ENCODE data around the gene GRIA4. TPM values are rescaled to one million over a fixed set of nuclear protein-coding genes. Genes with fewer than 3 reads are reported as not detected.
"Not testable (repeated sequence)": the region's sequence is repeated elsewhere in the genome, so short reads cannot be mapped to it uniquely, and the experiment has no call there.

The GRIA4 gene
- total RNA-seq, 2 experiments from 2014 or later = not detected

DNA sequence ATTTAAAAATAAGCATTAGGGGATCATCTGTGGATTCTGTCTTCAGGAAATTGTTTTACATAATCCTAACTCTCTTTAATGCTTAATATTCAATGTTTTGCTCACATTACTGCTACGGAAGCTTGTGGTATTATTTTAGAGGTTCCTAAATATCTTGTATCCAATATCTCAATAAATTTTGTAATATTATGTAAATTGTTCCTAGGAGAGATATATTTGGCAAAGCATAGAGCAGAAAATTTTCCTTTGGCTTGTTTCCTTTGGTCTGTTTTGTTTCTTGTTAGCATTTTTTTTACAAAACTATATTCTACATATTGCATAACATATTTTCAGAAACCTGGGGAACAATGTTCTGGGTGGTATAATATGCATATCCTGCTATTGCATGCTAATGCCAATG lies 144.8 kb downstream of the GRIA4 start:
- POLR2A ChIA-PET = no interaction called here
- ATAC-seq (ENCODE audit: low read depth) (no peak), DNase-seq (no peak)
- no peak overlapping the region for H3K4me3 Mint-ChIP-seq
- no peaks in the 10 kb centered on the region for H3K4me1 Mint-ChIP-seq
- no peaks in the 10 kb centered on the region for H3K36me3 Mint-ChIP-seq
- no peak overlapping the region for H3K27ac Mint-ChIP-seq
- no peaks in the 10 kb centered on the region for H3K27me3 Mint-ChIP-seq
- H3K9me3 Mint-ChIP-seq = no peaks in the 10 kb centered on the region

DNA sequence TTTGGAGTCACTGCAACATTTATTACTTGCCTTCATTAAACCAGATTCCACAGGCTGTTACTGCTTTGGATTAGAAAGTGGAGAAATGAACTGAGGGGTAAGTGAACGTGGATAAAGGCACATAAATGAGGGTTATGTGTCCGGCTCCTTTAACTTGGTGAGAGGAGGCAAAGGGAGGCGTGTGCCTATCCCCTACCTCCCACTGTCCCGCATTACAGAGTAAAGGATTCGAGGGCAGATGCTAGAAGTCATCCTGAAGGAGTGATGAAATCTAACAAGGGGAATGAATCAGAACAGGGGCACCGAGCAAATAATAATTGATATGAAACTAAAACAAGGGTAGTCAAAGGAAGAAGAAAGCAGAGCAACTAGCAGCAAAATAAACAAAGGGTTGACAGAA lies 147.2 kb downstream of the GRIA4 start:
- H3K27ac Mint-ChIP-seq = no peak overlapping the region
- no peaks in the 10 kb centered on the region for H3K27me3 Mint-ChIP-seq
- DNase-seq (no peak), ATAC-seq (ENCODE audit: low read depth) (no peak)
- H3K36me3 Mint-ChIP-seq = no peaks in the 10 kb centered on the region
- H3K9me3 Mint-ChIP-seq = no peaks in the 10 kb centered on the region
- POLR2A ChIA-PET = no interaction called here
- no peaks in the 10 kb centered on the region for H3K4me1 Mint-ChIP-seq
- no peak overlapping the region for H3K4me3 Mint-ChIP-seq

DNA sequence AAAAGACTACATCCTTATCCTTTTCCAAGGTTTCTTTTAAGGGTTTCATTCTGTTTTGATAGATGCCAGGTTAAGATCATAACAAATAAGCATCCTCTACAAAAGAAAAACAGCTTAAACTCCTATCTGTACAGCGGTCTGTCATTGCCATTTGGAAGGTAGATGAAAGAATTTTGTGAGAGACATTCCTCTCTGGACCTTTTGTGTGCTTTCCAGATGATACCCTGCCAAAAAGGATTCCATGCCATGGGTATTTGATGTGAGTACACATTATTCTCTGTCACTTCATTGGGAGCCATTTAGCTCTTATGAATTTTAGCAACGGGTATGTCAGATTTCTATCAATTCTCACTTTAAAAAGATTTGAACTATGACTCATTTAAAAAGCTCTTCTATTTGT lies 153.7 kb downstream of the GRIA4 start:
- Mint-ChIP-seq H3K4me1 (no peaks in the 10 kb centered on the region), H3K9me3 (no peaks in the 10 kb centered on the region), H3K36me3 (no peaks in the 10 kb centered on the region), H3K27me3 (no peaks in the 10 kb centered on the region), H3K27ac (no peak overlapping the region), H3K4me3 (no peak overlapping the region)
- DNase-seq (no peak), ATAC-seq (ENCODE audit: low read depth) (no peak)
- POLR2A ChIA-PET = no interaction called here

DNA sequence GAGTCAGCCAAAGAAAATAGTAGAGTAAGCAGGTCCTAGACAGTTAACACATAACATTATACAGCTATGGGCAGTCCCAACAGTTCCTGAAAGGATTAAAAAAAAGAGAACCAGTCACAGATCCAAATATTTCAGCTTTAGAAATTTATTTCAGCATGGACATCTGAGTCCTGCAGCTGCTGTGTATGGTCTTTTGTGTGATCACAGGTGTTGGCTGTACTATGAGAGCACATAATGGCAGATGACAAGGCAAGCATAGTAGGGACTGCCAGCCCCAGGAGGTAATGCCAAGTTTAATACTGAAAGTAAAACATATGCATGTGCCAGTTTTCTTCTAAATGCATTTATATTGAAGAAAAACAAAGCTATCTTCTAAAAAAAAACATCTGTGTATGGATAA lies 158.1 kb downstream of the GRIA4 start:
- no peaks in the 10 kb centered on the region for H3K27me3 Mint-ChIP-seq
- no peak for ATAC-seq (ENCODE audit: low read depth)
- H3K4me1 Mint-ChIP-seq = no peaks in the 10 kb centered on the region
- no peak overlapping the region for H3K4me3 Mint-ChIP-seq
- no peaks in the 10 kb centered on the region for H3K9me3 Mint-ChIP-seq
- H3K27ac Mint-ChIP-seq = no peak overlapping the region
- DNase-seq = no peak
- no peaks in the 10 kb centered on the region for H3K36me3 Mint-ChIP-seq
- POLR2A ChIA-PET = no interaction called here

DNA sequence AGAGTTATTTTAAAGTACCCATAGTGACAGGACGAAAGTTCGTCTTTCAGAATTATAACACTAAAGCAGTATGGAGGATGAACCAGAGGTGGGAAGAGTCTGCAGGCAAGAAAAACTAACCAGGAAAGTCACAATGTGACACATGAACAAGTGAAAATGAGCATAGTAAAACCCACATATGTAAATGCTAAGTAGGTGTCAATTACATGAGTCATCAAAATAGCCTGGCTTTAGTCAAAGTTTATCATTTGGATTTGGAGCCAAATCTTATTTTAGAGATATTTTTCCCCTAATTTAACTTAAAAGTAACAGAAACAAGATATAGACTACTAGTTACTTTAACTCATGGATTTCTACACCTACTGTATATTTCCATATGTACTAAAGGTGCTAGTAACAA lies 159.8 kb downstream of the GRIA4 start:
- ATAC-seq (ENCODE audit: low read depth) = no peak

DNA sequence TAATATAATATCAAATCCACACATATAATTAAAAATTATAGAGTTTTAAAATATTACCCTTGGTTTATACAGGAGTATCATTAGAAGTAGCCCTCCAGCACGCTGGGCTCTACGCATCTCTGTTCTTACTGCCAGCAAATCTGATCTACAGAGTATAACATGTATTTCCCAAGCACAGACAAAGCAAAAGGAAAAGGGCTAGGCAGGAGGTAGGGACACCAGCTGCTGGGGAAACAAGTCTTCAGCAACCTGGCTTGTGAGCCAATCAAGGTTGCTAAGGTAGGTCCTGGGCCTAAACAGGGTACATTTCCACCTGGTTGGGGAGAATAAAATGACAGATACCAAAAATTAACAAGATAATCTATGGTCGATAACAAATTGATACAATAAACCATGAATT lies 163.6 kb downstream of the GRIA4 start:
- H3K4me1 Mint-ChIP-seq; DNase-seq; ATAC-seq (ENCODE audit: low read depth); H3K4me3 Mint-ChIP-seq; H3K27me3 Mint-ChIP-seq; H3K9me3 Mint-ChIP-seq; POLR2A ChIA-PET; H3K27ac Mint-ChIP-seq; H3K36me3 Mint-ChIP-seq: not testable (repeated sequence)

More for the DNA sequence above, 159.8 kb downstream of the GRIA4 start:
- Mint-ChIP-seq H3K4me3 (no peak overlapping the region), H3K27me3 (no peaks in the 10 kb centered on the region), H3K4me1 (no peaks in the 10 kb centered on the region), H3K9me3 (no peaks in the 10 kb centered on the region), H3K27ac (no peak overlapping the region), H3K36me3 (no peaks in the 10 kb centered on the region)
- POLR2A ChIA-PET = no interaction called here
- DNase-seq = no peak

DNA sequence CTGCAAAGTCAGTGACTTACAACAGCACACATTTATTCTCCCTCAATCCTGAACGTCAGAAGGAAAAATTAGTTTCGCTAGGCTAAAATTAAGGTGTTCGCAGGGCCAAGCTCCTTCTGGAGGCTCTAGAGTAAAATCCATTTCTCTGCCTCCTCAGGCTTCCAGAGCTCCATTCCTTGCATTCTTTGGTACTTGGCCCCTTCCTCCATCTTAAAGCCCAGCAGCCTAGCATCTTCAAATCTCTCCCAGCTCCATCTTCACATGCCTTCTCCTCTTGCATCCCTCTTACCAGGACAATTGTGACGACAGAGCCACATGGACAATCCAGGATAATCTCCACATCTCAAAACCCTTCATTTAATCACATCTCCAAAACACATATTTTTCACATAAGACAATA lies 165.0 kb downstream of the GRIA4 start:
- no peaks in the 10 kb centered on the region for H3K9me3 Mint-ChIP-seq
- ATAC-seq (ENCODE audit: low read depth) = no peak
- H3K27ac Mint-ChIP-seq = no peak overlapping the region
- DNase-seq = no peak
- POLR2A ChIA-PET = no interaction called here
- no peaks in the 10 kb centered on the region for H3K27me3 Mint-ChIP-seq
- no peak overlapping the region for H3K4me3 Mint-ChIP-seq
- no peaks in the 10 kb centered on the region for H3K4me1 Mint-ChIP-seq
- H3K36me3 Mint-ChIP-seq = no peaks in the 10 kb centered on the region

DNA sequence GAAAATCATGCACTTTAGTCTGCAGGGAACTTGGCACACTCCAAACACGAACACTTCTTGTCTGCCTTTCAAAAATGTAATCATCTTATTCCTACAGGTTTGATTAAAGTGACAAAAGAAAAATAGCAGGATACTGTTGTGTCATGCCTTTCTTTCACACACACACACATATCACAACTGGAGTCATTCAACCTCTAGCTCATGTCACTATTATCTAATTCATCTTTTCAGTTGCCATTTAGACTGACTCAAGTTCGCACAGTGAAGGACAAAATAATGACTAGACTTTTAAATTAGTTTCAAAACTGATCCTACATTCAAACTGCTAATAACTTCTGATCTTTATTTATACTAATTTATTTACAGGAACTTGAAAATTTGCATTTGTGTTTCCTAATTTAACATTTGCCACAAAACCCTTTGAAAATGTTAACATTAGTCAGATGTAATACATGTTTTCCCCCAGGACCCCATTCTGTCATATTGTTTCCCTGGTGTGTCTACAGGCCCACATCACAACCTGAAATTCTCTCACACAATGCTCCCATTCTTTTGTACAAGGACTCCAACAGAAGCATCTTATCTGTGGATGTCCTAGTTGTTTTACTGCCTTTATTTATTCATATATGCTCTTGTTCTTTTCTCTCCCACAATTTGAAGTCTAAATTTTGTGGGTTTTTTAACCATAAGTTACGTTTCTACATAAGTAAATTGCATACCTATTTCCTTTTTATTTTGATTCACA lies 171.1 kb downstream of the GRIA4 start:
- no peak overlapping the region for H3K4me3 Mint-ChIP-seq
- no peak overlapping the region for H3K27ac Mint-ChIP-seq
- no peaks in the 10 kb centered on the region for H3K4me1 Mint-ChIP-seq
- POLR2A ChIA-PET = no interaction called here
- H3K27me3 Mint-ChIP-seq = no peaks in the 10 kb centered on the region
- no peaks in the 10 kb centered on the region for H3K9me3 Mint-ChIP-seq
- no peak for DNase-seq
- no peaks in the 10 kb centered on the region for H3K36me3 Mint-ChIP-seq
- ATAC-seq (ENCODE audit: low read depth) = no peak

DNA sequence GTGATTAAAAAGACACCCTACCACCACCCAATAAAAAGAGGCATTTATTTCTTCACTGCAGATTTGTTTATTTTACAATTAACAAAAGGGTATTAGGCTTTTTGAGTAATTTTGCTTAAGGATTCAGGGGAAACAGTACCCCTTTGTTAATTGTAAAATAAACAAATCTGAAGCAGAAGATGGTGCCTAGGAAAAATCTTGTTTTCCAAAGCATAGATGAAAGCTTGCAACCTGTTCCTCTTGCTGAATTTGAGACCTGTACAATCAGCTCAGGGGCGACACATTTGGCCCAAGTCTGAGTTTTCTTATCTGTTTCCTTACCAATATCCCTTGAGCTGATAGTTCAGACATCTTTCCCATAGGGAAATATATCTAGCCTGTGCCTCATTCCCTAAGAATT lies 171.9 kb downstream of the GRIA4 start:
- H3K36me3 Mint-ChIP-seq = no peaks in the 10 kb centered on the region
- no peak overlapping the region for H3K4me3 Mint-ChIP-seq
- no peak for DNase-seq
- H3K27me3 Mint-ChIP-seq = no peaks in the 10 kb centered on the region
- ATAC-seq (ENCODE audit: low read depth) = no peak
- no peak overlapping the region for H3K27ac Mint-ChIP-seq
- H3K9me3 Mint-ChIP-seq = no peaks in the 10 kb centered on the region
- no peaks in the 10 kb centered on the region for H3K4me1 Mint-ChIP-seq
- POLR2A ChIA-PET = no interaction called here

DNA sequence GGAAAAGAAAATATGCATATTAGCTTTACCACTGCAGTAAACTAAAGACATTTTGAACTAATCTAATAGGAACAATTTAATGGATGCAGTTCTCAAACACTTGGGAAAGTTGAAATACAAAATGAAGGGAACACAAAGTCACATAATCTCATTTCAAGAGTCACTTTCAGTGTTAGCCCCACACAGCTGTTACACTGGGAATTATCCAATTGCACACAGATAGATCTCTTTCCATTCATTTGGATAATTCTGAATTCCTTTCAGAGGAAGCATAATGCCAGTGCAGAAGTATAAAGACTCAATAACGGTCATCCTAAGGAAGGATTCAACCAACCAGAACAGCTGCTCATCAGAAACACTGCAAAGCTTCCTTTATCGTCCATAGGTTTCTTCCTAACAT lies 173.3 kb downstream of the GRIA4 start:
- Mint-ChIP-seq H3K9me3 (no peaks in the 10 kb centered on the region), H3K4me3 (no peak overlapping the region)

DNA sequence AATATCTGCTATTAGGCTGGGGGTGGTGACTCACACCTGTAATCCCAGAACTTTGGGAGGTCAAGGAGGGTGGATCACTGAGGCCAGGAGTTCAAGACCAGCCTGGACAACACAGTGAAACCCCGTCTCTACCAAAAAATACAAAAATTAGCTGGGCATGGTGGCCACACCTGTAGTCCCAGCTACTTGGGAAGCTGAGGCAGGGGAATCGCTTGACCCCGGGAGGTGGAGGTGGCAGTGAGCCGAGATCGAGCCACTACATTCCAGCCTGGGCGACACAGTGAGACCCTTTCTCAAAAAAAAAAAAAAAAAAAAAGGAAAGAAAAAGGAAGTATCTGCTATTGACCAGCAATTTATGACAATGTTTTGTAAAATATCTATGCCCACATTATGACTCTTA lies 176.0 kb downstream of the GRIA4 start:
- H3K4me3 Mint-ChIP-seq, H3K4me1 Mint-ChIP-seq: not testable (repeated sequence)

More for the DNA sequence above, 173.3 kb downstream of the GRIA4 start:
- DNase-seq (no peak), ATAC-seq (ENCODE audit: low read depth) (no peak)
- POLR2A ChIA-PET = no interaction called here
- Mint-ChIP-seq H3K27me3 (no peaks in the 10 kb centered on the region), H3K4me1 (no peaks in the 10 kb centered on the region), H3K36me3 (no peaks in the 10 kb centered on the region), H3K27ac (no peak overlapping the region)

DNA sequence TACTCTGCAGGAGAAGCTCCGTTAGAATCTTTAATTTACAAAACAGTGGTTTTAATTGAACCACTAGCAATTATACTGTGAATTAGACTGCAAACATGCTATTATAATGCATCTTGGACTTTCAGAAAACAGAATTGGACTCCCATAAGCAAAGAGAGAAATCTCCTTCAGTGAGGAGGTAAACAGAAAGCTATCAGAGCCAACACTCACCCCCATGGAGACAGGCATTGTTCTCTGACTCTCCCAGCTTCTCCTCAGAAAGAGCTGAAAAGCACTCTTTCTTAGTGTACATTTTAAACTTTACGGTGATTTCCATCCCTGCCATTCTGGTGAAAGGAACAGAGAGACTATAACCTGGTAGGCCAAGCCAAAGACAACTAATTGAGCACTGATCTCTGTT lies 176.9 kb downstream of the GRIA4 start:
- Mint-ChIP-seq H3K27me3 (no peaks in the 10 kb centered on the region), H3K4me1 (no peaks in the 10 kb centered on the region), H3K36me3 (no peaks in the 10 kb centered on the region), H3K27ac (no peak overlapping the region), H3K9me3 (no peaks in the 10 kb centered on the region), H3K4me3 (no peak overlapping the region)
- DNase-seq = no peak
- POLR2A ChIA-PET = no interaction called here
- ATAC-seq (ENCODE audit: low read depth) = no peak

More for the DNA sequence above, 176.0 kb downstream of the GRIA4 start:
- H3K27ac Mint-ChIP-seq; POLR2A ChIA-PET; DNase-seq; H3K36me3 Mint-ChIP-seq; H3K9me3 Mint-ChIP-seq; H3K27me3 Mint-ChIP-seq; ATAC-seq (ENCODE audit: low read depth): not testable (repeated sequence)

DNA sequence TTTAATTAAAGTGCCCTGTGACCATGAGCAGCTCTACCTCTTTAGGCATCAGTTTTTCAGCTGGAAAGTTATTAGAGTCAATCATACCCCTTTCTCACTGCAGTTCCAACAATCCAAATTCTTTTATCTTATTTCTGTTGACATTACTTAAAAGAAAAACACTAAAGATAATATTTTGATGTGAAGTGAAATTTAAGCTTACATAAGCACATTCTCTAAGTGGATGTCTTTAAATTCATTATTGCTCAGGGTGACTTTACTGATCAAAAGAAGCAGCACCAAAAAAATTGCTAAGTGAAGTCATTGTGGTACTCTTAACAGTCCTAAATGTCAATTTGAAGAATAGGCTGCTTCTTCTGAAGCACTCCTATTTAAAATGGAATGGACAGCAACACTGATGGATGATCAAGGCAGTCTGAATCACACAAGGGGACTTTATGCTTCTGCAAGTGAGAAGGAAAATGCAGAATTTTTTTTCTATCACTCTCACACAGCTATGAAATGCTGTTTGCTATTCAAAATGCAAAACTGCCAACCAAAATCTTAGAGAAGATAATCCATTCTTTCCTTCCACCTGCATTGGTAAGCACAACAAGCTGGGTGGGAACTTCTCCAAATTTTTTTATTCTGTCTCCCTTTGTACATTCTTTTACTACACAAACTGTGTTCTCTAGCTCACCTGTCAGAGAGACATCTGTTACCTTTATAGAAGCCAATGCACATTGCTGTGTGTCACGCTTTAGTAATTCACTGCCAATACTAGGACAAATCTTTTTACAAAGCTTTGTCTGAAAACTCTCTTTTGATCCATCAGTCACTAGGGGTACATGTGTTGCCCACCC lies 179.9 kb downstream of the GRIA4 start:
- POLR2A ChIA-PET = no interaction called here
- no peak overlapping the region for H3K27ac Mint-ChIP-seq
- no peaks in the 10 kb centered on the region for H3K27me3 Mint-ChIP-seq

DNA sequence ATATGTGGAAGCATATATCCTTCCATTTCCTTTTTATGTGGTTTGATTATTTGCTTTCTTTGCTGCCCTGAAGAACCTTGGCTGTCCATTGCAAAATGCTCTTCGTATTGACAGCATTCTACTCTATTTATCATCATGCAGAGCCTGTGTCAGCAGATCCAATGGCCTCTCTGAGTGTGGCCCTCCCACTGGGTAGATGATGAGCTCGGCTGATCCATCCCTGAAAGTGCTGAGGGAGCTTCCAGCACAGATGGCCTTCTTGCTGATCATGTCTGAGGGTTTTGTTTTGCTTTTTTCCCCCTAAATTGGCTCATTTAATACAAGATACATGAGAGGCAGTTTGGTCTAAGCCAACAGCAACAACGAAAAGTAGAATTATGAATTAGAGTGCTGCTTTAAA lies 181.0 kb downstream of the GRIA4 start:
- Mint-ChIP-seq H3K9me3 (no peaks in the 10 kb centered on the region), H3K27me3 (no peaks in the 10 kb centered on the region), H3K4me1 (no peaks in the 10 kb centered on the region), H3K36me3 (no peaks in the 10 kb centered on the region), H3K27ac (no peak overlapping the region), H3K4me3 (no peak overlapping the region)
- POLR2A ChIA-PET = no interaction called here
- ATAC-seq (ENCODE audit: low read depth) (no peak), DNase-seq (no peak)

More for the DNA sequence above, 179.9 kb downstream of the GRIA4 start:
- Mint-ChIP-seq H3K4me1 (no peaks in the 10 kb centered on the region), H3K9me3 (no peaks in the 10 kb centered on the region), H3K36me3 (no peaks in the 10 kb centered on the region), H3K4me3 (no peak overlapping the region)
- ATAC-seq (ENCODE audit: low read depth) (no peak), DNase-seq (no peak)
